ENCODE results near the gene CCDC82. TPM values are rescaled to one million over a fixed set of nuclear protein-coding genes. Genes with fewer than 3 reads are reported as not detected.
"Not testable (repeated sequence)": the region's sequence is repeated elsewhere in the genome, so short reads cannot be mapped to it uniquely, and the experiment has no call there.

The CCDC82 gene
- 10 to 100 TPM; 14.0 to 18.2 (median 17.2) TPM for total RNA-seq (2021; fragmentation: NEBNext Ultra II Directional; extraction: Animal tissue kit (Norgen Biotek cat#: 25700))
- long read RNA-seq, full-length matches to known transcripts, result 15 of 36 reads
- long read RNA-seq, partial matches to known transcripts, result 18 of 36 reads
- long read RNA-seq, other reads (novel, unspliced or antisense), result 3 of 36 reads

- H3K9me3 Mint-ChIP-seq, result no peaks in the 10 kb centered on the region
- H3K36me3 Mint-ChIP-seq (ENCODE audit: low read depth), result peaks cover 18% of the 10 kb centered on the region
- H3K4me3 Mint-ChIP-seq, result peak within 1 kb of the TSS; percentile 93
- H3K27me3 Mint-ChIP-seq (ENCODE audit: insufficient read depth), result no peaks in the 10 kb centered on the region
- peak within 1 kb of the TSS; percentile 95 for H3K27ac Mint-ChIP-seq
- TF ChIP-seq CTCF (IDR thresholded peaks at IDR 0.05), result peak; percentile 24; the same call in 1 of the 2 replicates
- H3K4me1 Mint-ChIP-seq (ENCODE audit: low read depth), result peaks cover 73% of the 10 kb centered on the region
- DNase-seq, result peak; percentile 90
Observed at GRCh38 chr11:96389720-96390487, at the start of gene CCDC82, which contains the start of gene JRKL. CCDC82 (minus strand) TSS chr11:96389912; CDS start chr11:96384747, 5,165 bp downstream. JRKL (plus strand) TSS chr11:96390013; CDS start chr11:96390650, 637 bp downstream.

- not testable (repeated sequence) for H3K4me3 Mint-ChIP-seq; H3K9me3 Mint-ChIP-seq; H3K27me3 Mint-ChIP-seq (ENCODE audit: insufficient read depth); H3K4me1 Mint-ChIP-seq (ENCODE audit: low read depth); H3K27ac Mint-ChIP-seq; H3K36me3 Mint-ChIP-seq (ENCODE audit: low read depth); DNase-seq
Observed at GRCh38 chr11:96432654-96433053, 42.9 kb upstream of the CCDC82 start.

- TF ChIP-seq CTCF (IDR thresholded peaks at IDR 0.05), result no peak
- Mint-ChIP-seq H3K27ac (no peak overlapping the region), H3K4me1 (ENCODE audit: low read depth) (peaks cover 12% of the 10 kb centered on the region), H3K36me3 (ENCODE audit: low read depth) (no peaks in the 10 kb centered on the region), H3K4me3 (no peak overlapping the region), H3K27me3 (ENCODE audit: insufficient read depth) (no peaks in the 10 kb centered on the region; the same call in none of the 2 replicates), H3K9me3 (no peaks in the 10 kb centered on the region; the same call in 1 of the 2 replicates)
- no peak for DNase-seq
Observed at GRCh38 chr11:96430668-96431067, 41.0 kb upstream of the CCDC82 start.

GRCh38 chr11:96424693-96425092 lies 35.0 kb upstream of the CCDC82 start:
- Mint-ChIP-seq H3K27ac (no peak overlapping the region), H3K4me1 (ENCODE audit: low read depth) (peaks cover 29% of the 10 kb centered on the region), H3K9me3 (no peaks in the 10 kb centered on the region), H3K36me3 (ENCODE audit: low read depth) (no peaks in the 10 kb centered on the region), H3K4me3 (no peak overlapping the region), H3K27me3 (ENCODE audit: insufficient read depth) (no peaks in the 10 kb centered on the region; the same call in none of the 2 replicates)
- peak; percentile 50 for DNase-seq
- TF ChIP-seq CTCF (IDR thresholded peaks at IDR 0.05), result no peak

- H3K4me3 Mint-ChIP-seq, result no peak overlapping the region
- H3K27me3 Mint-ChIP-seq (ENCODE audit: insufficient read depth), result peaks cover 3% of the 10 kb centered on the region
- H3K4me1 Mint-ChIP-seq (ENCODE audit: low read depth), result no peaks in the 10 kb centered on the region
- H3K27ac Mint-ChIP-seq, result no peak overlapping the region
- no peak for DNase-seq
- no peaks in the 10 kb centered on the region; the same call in 1 of the 2 replicates for H3K36me3 Mint-ChIP-seq (ENCODE audit: low read depth)
- TF ChIP-seq CTCF (IDR thresholded peaks at IDR 0.05), result no peak
- H3K9me3 Mint-ChIP-seq, result no peaks in the 10 kb centered on the region
Observed at GRCh38 chr11:96413408-96413807, 23.7 kb upstream of the CCDC82 start.
